DMS153 treated with DMSO at 0.1 percent for 48 hours (cell line): ENCODE measurements around the gene MARCHF5.

ENCODE experiments used
- DNase-seq: peaks from one replicate; lab custom pipeline; 2025; ENCODE audit not compliant: unreplicated experiment; lab: John Stamatoyannopoulos, UW

The MARCHF5 gene, protein sequence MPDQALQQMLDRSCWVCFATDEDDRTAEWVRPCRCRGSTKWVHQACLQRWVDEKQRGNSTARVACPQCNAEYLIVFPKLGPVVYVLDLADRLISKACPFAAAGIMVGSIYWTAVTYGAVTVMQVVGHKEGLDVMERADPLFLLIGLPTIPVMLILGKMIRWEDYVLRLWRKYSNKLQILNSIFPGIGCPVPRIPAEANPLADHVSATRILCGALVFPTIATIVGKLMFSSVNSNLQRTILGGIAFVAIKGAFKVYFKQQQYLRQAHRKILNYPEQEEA

GRCh38 chr10:92290837-92291615, at the start of gene MARCHF5, which contains the start of gene CPEB3:
TSS of gene MARCHF5 (plus strand) at chr10:92291167. CDS start at chr10:92291495, 328 bp downstream.
TSS of gene CPEB3 (minus strand) at chr10:92291078. CDS start at chr10:92240350, 50,728 bp downstream.
- peak; percentile 92 for DNase-seq

DNA sequence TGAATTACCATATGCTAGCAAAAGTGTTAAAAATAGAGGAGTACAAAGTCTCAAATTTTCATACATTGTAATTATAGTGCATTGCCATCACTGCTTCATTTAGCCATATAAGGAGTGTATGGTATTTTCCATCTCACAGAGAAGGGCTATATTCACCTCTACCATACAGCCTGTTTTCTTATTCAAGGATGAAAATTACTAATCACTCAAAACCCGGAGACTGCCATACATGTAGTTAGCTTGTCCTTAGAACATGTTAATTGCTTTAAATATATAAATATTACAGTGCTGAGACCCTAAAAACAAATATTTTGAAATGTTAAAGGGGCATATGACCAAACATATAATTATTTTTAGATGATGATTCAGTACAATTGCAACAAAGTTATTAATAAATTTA, 49.5 kb upstream of the MARCHF5 start:
- no peak for DNase-seq

DNA sequence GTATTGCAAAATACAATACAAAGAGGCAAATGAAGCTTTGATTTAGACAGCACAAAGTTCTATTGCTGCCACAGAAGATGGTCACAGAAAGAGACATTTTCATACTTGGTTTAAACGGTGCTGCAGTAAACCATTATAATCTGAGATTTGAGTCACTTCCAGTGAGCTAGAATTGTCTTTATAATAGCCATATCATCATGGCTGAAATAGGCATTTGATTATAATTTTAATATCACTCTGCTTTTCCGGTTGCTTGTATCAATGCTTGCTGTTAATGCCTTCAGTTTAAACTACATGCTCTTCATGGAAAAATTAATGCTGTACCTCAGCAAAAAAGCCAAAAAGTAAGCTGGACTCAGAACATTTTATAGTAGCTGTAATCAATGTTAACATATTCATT, 48.6 kb upstream of the MARCHF5 start:
- no peak for DNase-seq

- peak; percentile 80 for DNase-seq
Observed at GRCh38 chr10:92242910-92243671, 47.9 kb upstream of the MARCHF5 start.

- no peak for DNase-seq
Observed at GRCh38 chr10:92244796-92245195, 46.2 kb upstream of the MARCHF5 start.

DNA sequence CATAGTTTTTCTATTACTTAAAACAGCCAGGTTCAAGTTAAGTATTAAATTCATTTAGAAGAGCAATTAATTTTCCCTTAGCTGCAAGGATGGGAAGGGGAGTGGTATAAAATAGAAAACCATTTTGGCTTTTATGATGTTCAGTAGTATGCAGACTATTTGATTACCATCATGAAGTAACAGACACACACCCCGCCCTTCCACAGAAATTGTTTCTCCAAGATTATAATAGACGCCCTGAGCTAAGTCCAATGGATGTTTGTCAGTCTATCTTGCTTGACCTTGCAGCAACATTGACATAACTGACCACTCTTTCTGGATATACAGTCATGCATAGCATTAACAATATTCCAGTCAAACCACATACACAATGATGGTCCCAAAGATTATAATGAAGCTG, 42.4 kb upstream of the MARCHF5 start:
- DNase-seq, result no peak

DNA sequence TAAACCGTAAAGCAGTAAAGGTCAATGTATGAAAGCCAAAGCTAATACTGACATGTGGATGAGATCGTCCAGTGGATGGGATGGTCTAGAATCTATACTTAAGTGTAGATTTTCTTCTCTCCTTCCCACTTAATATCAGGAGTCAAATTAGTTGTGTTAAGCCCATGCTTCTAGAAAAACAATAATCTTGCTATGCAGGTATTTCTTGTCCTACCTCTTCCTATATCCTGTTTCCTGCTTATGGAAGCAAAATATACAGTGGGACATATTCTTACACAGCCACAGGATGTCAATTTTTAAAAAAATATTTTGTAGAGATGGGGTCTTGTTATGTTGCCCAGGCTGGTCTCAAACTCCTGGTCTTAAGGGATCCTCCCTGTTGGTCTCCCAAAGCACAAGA, 27.6 kb upstream of the MARCHF5 start:
- no peak for DNase-seq

DNA sequence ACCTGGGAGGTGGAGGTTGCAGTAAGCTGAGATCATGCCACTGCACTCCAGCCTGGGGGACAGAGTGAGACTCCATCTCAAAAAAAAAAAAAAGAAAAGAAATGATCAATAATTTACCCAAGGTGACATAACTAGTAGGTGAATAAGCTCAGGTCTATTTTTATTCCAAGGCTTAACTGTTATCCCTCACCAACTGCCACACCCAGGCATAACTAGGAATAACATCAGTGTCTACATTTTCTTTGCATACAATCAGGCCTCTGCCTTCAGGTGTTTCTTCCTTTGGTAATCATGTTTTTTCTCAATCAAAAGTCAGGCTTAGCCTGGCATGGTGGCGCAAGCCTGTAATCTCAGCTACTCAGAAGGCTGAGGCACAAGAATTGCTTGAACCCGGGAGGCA, 26.7 kb upstream of the MARCHF5 start:
- no peak for DNase-seq

GRCh38 chr10:92265687-92266258, 25.2 kb upstream of the MARCHF5 start:
- no peak for DNase-seq

GRCh38 chr10:92267343-92267742, 23.6 kb upstream of the MARCHF5 start:
- DNase-seq, result no peak

- no peak for DNase-seq
Observed at GRCh38 chr10:92268748-92269147, 22.2 kb upstream of the MARCHF5 start.

DNA sequence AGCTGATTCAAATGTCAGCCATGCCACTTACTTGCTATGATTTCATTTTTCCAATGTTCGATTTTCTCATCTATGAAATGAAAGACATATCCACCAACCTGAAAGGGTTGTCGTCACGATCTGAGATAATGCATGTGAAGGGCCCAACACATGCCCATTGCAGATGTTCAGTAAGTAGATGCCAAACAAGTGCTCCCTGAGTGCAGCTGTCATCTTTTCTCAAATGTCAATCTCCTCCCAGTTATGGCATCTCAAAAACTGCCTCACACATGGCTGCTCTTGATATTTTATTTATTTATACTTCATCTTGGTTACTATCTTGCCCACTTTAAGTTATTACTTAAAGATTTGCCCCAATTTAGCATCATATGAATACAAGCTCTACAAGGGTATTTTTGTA, 16.9 kb upstream of the MARCHF5 start:
- DNase-seq, result no peak

- no peak for DNase-seq
Observed at GRCh38 chr10:92278996-92279696, 11.8 kb upstream of the MARCHF5 start.

DNA sequence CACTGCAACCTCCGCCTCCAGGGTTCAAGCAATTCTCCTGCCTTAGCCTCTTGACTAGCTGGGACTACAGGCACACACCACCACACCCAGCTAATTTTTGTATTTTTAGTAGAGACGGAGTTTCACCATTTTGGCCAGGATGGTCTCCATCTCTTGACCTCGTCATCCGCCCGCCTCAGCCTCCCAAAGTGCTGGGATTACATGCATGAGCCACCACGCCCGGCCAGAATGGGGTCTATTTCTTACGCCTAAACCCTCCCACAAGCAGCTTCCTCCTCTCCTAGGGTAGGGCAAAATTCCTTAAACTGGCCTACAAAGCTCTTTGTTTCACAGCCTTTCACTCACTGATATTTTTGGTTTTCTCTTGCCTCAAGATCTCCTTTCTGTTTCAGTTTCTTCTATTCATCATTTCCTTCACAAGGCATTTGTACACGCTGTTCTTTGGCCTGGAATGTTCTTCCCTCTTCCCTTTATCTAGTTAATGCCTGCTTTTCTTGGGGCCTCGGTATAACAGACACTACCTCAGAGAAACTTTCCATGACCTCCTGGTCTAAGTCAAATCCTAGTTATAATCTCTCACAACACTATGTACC, 6.8 kb upstream of the MARCHF5 start:
- DNase-seq, result no peak

- DNase-seq, result peak; percentile 63
Observed at GRCh38 chr10:92290076-92290836, 711 bp upstream of the MARCHF5 start.

DNA sequence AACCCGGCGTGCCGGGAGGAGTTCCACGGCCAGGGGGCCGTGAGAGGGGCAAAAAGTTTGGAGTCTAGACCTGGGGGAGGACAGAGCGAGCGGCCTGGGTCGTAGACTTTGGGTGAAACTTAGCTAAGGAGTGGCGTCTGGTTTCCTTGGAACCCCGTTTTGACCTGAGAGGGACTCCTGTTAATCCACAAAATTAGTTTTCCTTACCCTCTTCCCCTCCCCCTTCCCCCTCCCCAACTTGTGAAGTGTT, 574 bp downstream of the MARCHF5 start:
- no peak for DNase-seq

DNA sequence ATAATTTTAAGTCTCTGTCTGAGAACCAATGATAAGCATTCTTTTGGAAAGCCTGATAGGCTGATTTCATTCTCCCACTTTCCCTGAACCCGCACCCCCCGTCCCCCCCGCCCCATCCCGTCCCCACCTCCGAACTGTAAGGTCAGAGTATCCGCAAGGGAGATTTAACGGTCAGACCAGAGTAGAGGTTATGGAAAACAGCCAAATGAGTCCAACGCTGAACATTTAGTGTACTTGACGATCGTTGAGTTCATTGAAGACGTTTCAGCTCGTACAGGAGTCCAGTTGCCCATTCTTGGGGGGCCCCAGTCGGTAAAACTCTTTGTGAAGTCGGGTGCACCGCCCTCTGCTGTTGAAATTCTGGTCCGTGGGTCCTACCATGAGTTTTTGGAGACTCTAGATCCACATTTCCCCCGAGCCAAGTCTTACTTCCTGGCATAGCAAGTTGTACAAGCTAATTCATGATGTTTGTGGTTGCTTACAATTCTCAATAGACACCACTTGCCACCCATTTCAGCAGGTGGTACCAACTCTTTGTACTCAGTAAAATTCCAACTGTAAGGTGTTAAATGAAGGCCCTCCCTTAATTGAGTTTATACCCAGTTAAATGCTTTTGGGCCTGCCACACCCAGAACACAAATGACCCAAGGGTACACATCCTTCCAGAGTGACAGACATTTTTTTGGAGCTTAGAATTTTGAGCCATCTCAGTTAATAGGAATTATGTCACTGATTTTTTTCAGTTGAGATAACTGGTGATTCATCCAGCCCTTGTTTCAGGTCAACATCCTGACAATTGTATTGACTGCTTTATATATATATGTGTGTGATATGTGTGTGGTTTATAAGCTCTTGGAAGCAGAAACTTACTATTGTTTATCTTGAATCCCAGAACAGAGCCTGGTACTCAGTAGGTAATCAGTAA, 1.2 kb downstream of the MARCHF5 start:
- DNase-seq, result peak; percentile 34

DNA sequence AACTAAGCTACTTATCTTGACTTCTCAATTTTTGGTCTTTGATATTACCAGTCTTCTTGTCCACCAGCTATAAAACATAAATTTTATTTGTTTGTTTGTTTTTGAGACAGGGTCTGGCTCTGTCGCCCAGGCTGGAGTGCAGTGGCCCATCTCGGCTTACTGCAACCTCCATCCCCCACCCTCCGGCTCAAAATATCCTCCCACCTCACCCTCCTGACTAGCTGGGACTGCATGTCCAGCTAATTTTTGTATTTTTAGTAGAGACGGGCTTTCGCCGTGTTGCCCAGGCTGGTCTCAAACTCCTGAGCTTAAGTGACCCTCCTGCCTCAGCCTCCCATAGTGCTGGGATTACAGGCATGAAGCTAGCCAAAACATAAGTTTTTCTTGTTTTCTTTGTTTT, 7.5 kb downstream of the MARCHF5 start:
- DNase-seq, result no peak

GRCh38 chr10:92303096-92303495, 12.1 kb downstream of the MARCHF5 start:
- DNase-seq, result no peak
